Effector CD4-positive, alpha-beta T cell (primary cell): ENCODE measurements around the gene EEA1.
A peak's percentile ranks its signal among the peaks of the same experiment; 100 is the strongest.

Experiments used
- DNase-seq: peaks from one replicate; pipeline ENCODE4 v3.0.0-alpha.2; 2020

EEA1 gene

DNA sequence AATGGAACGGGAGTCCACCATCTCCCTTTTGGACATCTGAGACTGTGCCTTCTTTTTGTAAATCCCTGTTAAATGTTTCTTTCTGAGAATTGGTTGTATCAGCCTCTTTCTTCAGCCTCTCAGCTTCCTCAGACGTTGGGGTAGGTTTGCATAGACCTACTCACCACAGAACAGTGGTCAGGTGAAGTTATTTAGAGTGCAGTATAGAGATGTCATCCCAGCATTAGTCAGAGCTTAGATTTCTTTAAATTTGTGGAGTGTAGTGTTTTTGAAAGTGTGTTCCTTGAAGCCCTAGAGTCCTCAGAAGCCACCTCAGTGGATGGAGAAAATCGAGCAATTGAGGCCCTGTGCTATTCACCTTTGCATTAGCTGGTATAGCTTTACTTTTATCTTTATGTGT is 8.9 kb upstream of the EEA1 start:
- no peak for DNase-seq

DNA sequence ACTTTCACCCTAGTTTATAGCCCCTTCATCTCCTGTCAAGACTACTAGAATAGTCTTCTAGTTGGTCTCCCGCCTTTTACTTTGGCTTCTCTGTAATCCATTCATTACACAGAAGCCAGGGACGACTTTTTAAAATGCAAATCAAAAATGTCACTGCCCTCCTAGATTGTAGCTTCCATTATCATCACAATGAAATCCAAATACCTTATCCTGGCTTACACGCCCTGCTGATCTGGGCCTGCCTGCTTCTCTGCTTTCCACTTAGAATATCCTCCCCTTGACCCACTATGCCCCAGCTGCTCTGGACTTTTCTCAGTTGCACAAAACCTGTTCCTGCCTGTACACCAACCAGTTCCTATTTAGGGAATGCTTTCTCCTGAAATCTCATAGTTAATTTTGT is 4.5 kb upstream of the EEA1 start:
- DNase-seq: no peak

GRCh38 chr12:92930421-92930820 is 1.3 kb upstream of the EEA1 start:
- DNase-seq: no peak

DNA sequence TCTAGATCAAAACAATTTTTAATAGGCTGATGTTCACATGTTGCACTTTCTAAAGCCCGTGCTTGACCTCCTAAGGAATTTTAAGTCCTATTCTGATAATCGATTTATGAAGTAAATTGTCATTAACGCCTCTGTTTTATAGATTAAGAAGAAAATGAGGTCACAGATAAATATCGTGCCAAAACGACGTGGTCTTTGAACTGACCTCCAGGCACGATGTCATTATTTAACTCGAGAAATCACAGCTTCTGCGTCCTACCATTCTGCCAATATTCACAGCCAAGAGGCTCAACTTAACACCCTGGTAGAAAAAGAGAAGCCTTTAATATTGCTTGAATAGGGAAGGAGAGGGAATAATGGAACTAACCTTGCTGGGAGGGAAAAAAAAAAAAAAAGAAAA is 888 bp upstream of the EEA1 start:
- no peak for DNase-seq

- peak; percentile 8 for DNase-seq
These were observed 604 bp downstream of the EEA1 start for GRCh38 chr12:92928421-92928961.

GRCh38 chr12:92927436-92928281 is 1.4 kb downstream of the EEA1 start:
- DNase-seq: no peak

GRCh38 chr12:92927055-92927435 is 2.0 kb downstream of the EEA1 start:
- DNase-seq: peak; percentile 18

- DNase-seq: no peak
These were observed 2.5 kb downstream of the EEA1 start for GRCh38 chr12:92926549-92926948.

GRCh38 chr12:92921877-92922276 is 7.2 kb downstream of the EEA1 start:
- DNase-seq: no peak

GRCh38 chr12:92915365-92915764 is 13.7 kb downstream of the EEA1 start:
- DNase-seq: no peak

- no peak for DNase-seq
These were observed 14.9 kb downstream of the EEA1 start for GRCh38 chr12:92914170-92914569.

- no peak for DNase-seq
These were observed 16.4 kb downstream of the EEA1 start for GRCh38 chr12:92912672-92913071.

DNA sequence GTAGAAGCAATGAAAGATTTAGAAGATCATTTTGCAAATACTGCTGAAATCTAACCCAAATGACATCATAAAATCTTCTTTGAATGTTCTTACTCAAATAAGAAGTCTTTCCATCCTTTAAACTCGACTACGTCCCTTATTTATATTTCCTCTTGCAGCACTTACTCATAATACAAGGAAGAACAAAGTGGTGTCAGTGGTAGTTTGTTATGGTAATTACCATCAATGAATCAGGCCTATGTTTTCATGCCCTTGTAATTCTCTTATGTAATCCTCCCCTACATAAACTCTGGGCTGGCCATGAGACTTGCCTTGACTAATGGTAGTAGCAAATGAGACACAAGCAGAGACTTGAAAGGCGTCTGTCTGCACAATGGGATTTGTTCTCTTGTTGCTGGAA is 17.0 kb downstream of the EEA1 start:
- no peak for DNase-seq

DNA sequence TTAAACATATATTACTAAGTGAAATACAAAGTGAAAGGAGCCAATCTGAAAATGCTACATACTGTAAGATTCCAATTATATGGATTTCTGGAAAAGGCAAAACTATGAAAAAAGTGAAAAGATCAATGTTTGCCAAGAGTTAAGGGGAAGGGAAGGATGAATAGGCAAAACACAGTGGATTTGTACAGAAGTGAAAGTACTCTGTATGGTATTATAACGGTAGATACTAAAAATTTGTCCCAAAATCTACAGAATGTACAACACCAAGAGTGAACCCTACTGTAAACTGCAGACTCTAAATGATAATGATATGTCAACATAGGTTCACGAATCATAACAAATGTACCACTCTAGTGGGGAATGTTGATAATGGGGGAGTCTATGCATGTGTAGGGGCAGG is 17.8 kb downstream of the EEA1 start:
- DNase-seq: no peak

DNA sequence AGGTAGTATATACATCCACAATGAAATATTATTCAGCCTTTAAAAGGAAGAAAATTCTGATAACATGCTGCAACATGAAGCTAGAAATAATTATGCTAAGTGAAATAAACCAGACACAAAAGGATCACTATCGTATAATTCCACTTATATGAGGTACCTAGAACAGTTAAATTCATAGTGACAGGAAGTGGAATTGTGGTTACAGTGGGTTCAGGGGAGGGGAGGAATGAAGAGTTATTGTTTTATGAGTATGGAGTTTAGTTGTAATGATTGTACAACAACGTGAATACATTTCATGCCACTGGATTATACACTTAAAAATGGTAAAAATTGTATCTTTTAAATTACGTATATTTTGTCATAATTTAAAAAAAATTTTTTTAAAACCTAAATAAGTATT is 21.0 kb downstream of the EEA1 start:
- DNase-seq: no peak

DNA sequence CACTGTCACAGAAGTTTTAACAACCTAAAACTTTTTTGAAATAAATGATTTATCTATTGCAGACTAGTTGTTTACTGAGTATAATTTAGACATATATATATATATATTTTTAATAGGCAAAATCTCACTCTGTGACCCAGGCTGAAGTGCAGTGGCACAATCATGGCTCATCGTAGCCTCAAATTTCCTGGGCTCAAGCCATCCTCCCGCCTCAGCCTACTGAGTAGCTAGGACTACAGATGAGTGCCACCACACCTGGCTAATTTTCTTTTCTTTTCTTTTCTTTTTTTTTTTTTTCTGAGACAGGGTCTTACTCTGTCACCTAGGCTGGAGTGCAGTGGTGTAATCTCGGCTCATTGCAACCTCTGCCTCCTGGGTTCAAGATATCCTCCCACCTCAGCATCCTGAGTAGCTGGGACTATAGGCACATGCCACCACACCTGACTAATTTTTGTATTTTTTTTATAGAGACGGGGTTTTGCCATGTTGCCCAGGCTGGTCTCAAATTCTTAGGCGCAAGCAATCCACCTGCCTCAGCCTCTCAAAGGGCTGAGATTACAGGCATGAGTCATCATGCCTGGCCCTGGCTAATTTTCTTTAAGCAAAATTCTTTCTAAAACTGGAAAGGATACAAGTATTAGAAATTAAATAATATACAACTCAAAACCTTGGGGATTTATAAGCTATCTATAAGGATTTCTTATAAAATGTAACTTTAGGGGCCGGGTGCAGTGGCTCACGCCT is 23.1 kb downstream of the EEA1 start:
- DNase-seq: no peak

DNA sequence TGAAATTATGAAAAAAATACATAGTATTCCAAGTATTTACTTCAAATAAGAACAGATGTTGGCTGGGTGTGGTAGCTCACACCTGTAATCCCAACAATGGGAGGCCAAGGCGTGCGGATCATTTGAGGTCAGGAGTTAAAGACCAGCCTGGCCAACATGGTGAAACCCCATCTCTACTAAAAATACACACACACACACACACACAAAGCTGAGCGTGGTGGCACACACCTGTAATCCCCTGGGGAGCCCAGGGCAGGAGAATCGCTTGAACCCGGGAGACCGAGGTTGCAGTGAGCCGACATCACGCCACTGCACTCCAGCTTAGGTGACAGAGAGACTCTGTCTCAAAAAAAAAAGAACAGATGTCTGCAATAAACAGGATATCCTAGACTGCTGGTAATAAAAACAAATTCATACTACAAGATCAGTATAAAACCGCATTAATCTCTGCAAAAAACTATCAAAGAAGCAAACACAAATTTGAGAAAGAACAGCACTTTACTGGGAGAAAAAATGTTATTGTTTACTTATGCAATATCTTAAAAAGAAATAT is 23.8 kb downstream of the EEA1 start:
- no peak for DNase-seq

- DNase-seq: no peak
These were observed 28.2 kb downstream of the EEA1 start for GRCh38 chr12:92900941-92901340.

- no peak for DNase-seq
These were observed 29.6 kb downstream of the EEA1 start for GRCh38 chr12:92899386-92900001.

DNA sequence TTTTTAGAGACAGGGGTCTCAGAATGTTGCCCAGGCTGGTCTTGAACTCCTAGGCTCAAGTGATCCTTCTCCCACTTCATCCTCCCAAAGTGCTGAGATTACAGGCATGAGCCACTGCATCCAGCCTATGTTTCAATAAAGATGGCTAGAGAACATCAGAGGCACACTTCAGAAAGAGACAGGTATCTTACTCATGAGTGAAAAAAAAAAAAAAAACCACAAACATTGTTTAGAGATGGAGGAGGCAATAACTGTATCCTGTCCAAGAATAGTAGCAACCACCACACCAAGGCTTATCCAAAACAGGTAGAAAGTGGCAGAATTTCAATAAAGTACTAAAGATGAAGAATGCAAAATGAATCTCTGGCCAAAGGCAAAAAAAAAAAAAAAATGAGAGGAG is 30.3 kb downstream of the EEA1 start:
- DNase-seq: no peak

- no peak for DNase-seq
These were observed 31.3 kb downstream of the EEA1 start for GRCh38 chr12:92897844-92898243.

- no peak for DNase-seq
These were observed 38.4 kb downstream of the EEA1 start for GRCh38 chr12:92890601-92891106.

- DNase-seq: no peak
These were observed 43.0 kb downstream of the EEA1 start for GRCh38 chr12:92886131-92886530.
